HEK293 (cell line): ENCODE measurements around the gene ITGB5.

Experiments
- CTCF ChIA-PET: fragments of 350-600 bp; formaldehyde crosslinking; extraction: SDS; loops from one replicate; lab custom pipeline; 2021; ENCODE audit warnings: antibody characterized with exemption; lab: Yijun Ruan, JAX
- POLR2A ChIA-PET: fragments of 300-600 bp; formaldehyde crosslinking; extraction: SDS; loops from one replicate; lab custom pipeline; 2020; ENCODE audit warnings: antibody characterized with exemption, inconsistent platforms; lab: Yijun Ruan, JAX
- H3K27ac ChIP-seq: fragments of 200-500 bp; sonication (Bioruptor generic); 2 replicates; pipeline ENCODE4 v1.5.1; 2014; ENCODE audit warnings: low read depth, low read length, control low read depth, inconsistent platforms; ENCODE audit errors: extremely low read depth
- H3K36me3 ChIP-seq, 2 experiments: fragments of 200-500 bp in 1 of 2; sonication (Bioruptor generic) in 1 of 2; 1 replicate in 1 of 2; 2 replicates in 1 of 2; pipeline ENCODE4 v1.5.1; 2014 to 2017; ENCODE audit warnings: inconsistent platforms in 2 of 2, low read length in 2 of 2; ENCODE audit not compliant: control insufficient read depth in 2 of 2, insufficient read depth in 1 of 2
- H3K4me1 ChIP-seq: fragments of 200-500 bp; sonication (Bioruptor generic); 2 replicates; pipeline ENCODE4 v1.5.1; 2014; ENCODE audit warnings: mild to moderate bottlenecking, low read length, inconsistent platforms; ENCODE audit not compliant: control insufficient read depth, insufficient read depth
- H3K4me3 ChIP-seq: 2 replicates; pipeline ENCODE4 v1.5.1; 2011; ENCODE audit warnings: low read depth, mild to moderate bottlenecking, control low read depth, low read length, moderate library complexity
- H3K9me3 ChIP-seq: fragments of 200-500 bp; sonication (Bioruptor generic); 2 replicates; pipeline ENCODE4 v1.5.1; 2014; ENCODE audit warnings: low read depth, low read length, inconsistent platforms; ENCODE audit not compliant: control insufficient read depth, insufficient read depth
- GLIS1 ChIP-seq: fragments of 450-650 bp; formaldehyde crosslinking; IDR thresholded peaks from 2 replicates; pipeline ENCODE4 v1.5.1; 2016; ENCODE audit warnings: missing biosample characterization, missing genetic modification characterization
- KLF10 ChIP-seq: fragments of 450-650 bp; IDR thresholded peaks from 2 replicates; pipeline ENCODE4 v1.5.1; 2018; ENCODE audit warnings: missing biosample characterization, mild to moderate bottlenecking, missing genetic modification characterization
- TRIM28 ChIP-seq: IDR thresholded peaks from 2 replicates; pipeline ENCODE4 v1.6.1; 2011; ENCODE audit warnings: low read length, control low read depth, borderline replicate concordance
- ZBTB1 ChIP-seq: fragments of 450-650 bp; formaldehyde crosslinking; IDR thresholded peaks from 2 replicates; pipeline ENCODE4 v1.5.1; 2016; ENCODE audit warnings: missing biosample characterization, missing genetic modification characterization
- ZBTB8A ChIP-seq: fragments of 450-650 bp; formaldehyde crosslinking; IDR thresholded peaks from 2 replicates; pipeline ENCODE4 v1.5.1; 2016; ENCODE audit warnings: missing biosample characterization, missing genetic modification characterization
- ZIC2 ChIP-seq: fragments of 450-650 bp; formaldehyde crosslinking; IDR thresholded peaks from 2 replicates; pipeline ENCODE4 v1.5.1; 2016; ENCODE audit warnings: missing biosample characterization, missing genetic modification characterization
- ZNF202 ChIP-seq: fragments of 450-650 bp; formaldehyde crosslinking; IDR thresholded peaks from 2 replicates; pipeline ENCODE4 v1.5.1; 2016; ENCODE audit warnings: missing biosample characterization, missing genetic modification characterization, borderline replicate concordance
- ZNF266 ChIP-seq: fragments of 450-650 bp; formaldehyde crosslinking; IDR thresholded peaks from 2 replicates; pipeline ENCODE4 v1.5.1; 2016; ENCODE audit warnings: missing biosample characterization, missing genetic modification characterization, low read depth
- ZNF302 ChIP-seq: fragments of 450-650 bp; formaldehyde crosslinking; IDR thresholded peaks from 2 replicates; pipeline ENCODE4 v1.5.1; 2016; ENCODE audit warnings: missing biosample characterization, missing genetic modification characterization, low read depth
- ZNF366 ChIP-seq: fragments of 450-650 bp; formaldehyde crosslinking; conservative IDR thresholded peaks from 2 replicates; pipeline ENCODE4 v1.5.1; 2016; ENCODE audit warnings: missing biosample characterization, missing genetic modification characterization
- ZNF37A ChIP-seq: fragments of 450-650 bp; IDR thresholded peaks from 2 replicates; pipeline ENCODE4 v1.5.1; 2018; ENCODE audit warnings: missing biosample characterization, missing genetic modification characterization
- ZNF404 ChIP-seq: fragments of 450-650 bp; formaldehyde crosslinking; IDR thresholded peaks from 2 replicates; pipeline ENCODE4 v1.5.1; 2017; ENCODE audit warnings: missing biosample characterization, missing genetic modification characterization
- ZNF610 ChIP-seq: fragments of 450-650 bp; formaldehyde crosslinking; IDR thresholded peaks from 2 replicates; pipeline ENCODE4 v1.5.1; 2016; ENCODE audit warnings: missing biosample characterization, missing genetic modification characterization, borderline replicate concordance
- ZNF785 ChIP-seq: fragments of 450-650 bp; formaldehyde crosslinking; IDR thresholded peaks from 2 replicates; pipeline ENCODE4 v1.5.1; 2016; ENCODE audit warnings: missing biosample characterization, missing genetic modification characterization
- ZNF792 ChIP-seq: fragments of 450-650 bp; formaldehyde crosslinking; IDR thresholded peaks from 2 replicates; pipeline ENCODE4 v1.5.1; 2016; ENCODE audit warnings: missing biosample characterization, missing genetic modification characterization

Gene ITGB5

DNA sequence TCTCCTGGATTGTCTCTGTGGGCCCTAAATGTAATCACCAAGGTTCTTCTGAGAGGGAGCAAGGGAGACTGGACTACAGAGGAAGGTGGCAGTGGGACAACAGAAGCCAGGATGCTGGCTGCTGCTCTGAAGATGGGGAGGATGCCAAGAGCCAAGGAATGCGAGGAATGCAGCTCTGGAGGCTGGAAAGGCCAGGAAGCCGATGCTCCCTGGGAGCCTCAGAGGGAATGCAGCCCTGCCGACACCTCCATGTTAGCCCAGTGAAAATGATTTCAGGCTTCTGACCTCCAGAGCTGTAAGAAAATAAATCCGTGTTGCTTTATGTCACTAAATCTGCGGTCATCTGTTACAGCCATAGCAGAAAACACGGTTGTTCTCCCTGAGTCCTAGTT is 112.8 kb downstream of the ITGB5 start (continued):
- TF ChIP-seq ZNF404 (tag by site-specific recombination) (no peak), ZNF302 (tag by site-specific recombination) (no peak), ZNF202 (tag by site-specific recombination) (no peak), ZBTB8A (tag by site-specific recombination) (no peak)
- TF ChIP-seq, all 188 proteins: peak for 0

DNA sequence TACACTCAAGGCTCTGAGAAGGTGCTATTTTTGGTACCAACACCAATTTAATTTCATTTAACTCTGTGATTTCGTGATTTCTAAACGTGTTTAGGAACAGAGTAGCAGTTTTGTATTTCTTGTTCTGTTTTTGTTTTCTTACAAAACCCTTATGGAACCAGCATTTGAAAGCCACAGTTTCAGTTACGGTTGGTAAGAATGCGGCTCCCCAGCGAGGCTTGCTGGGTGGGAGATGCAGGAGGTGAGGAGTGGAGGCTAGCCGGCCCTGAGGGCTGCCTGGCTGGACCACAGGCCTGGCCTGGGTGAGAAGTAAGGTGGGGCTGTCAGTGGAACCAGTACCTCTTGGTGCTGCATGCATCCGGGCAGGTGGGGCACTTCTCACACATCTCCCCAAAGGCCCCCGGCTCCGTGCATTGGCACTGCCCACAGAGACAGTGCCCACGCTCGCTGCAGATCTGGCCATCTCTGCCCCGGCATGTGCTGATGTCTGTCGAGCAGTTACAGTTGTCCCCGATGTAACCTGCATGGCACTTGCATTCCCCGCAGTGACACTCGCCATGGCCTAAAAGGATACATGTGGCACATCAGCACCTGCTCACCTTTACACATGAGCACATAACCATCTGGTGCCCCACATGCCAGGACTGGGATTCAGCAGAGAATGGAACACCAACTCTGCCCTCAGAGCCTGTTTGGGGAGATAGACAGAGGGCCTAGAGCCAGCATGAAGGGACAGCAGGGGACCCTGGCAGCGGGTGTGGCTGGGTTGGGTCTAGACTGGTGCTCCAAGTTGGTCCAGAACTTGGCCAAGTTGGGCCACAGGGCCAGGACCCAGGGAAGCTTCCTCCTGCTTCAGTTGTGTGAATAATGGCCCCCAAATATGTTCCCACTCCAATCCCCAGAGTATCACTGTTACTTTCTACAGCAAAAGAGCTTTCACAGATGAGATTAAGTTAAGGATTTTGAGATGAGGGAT is 113.5 kb downstream of the ITGB5 start:
- Histone ChIP-seq H3K36me3 (peaks cover 0 to 11% of the 10 kb centered on the region in 2 experiments; a peak in 1 of 3 replicates), H3K9me3 (no peaks in the 10 kb centered on the region), H3K4me1 (peaks cover 13% of the 10 kb centered on the region; the same call in 1 of the 2 replicates), H3K27ac (no peak overlapping the region), H3K4me3 (no peak overlapping the region)
- POLR2A ChIA-PET: interaction anchor here (0.7 kb wide), 1 partner anchor 72 kb away, joined by 8 read pairs; no protein-coding TSS in a partner anchor
- TF ChIP-seq ZNF610 (tag by site-specific recombination): no peak
- TF ChIP-seq ZNF785 (tag by site-specific recombination): no peak
- no peak for TF ChIP-seq ZNF792
- no peak for TF ChIP-seq ZNF37A (tag by site-specific recombination)
- CTCF ChIA-PET: no interaction called here

DNA sequence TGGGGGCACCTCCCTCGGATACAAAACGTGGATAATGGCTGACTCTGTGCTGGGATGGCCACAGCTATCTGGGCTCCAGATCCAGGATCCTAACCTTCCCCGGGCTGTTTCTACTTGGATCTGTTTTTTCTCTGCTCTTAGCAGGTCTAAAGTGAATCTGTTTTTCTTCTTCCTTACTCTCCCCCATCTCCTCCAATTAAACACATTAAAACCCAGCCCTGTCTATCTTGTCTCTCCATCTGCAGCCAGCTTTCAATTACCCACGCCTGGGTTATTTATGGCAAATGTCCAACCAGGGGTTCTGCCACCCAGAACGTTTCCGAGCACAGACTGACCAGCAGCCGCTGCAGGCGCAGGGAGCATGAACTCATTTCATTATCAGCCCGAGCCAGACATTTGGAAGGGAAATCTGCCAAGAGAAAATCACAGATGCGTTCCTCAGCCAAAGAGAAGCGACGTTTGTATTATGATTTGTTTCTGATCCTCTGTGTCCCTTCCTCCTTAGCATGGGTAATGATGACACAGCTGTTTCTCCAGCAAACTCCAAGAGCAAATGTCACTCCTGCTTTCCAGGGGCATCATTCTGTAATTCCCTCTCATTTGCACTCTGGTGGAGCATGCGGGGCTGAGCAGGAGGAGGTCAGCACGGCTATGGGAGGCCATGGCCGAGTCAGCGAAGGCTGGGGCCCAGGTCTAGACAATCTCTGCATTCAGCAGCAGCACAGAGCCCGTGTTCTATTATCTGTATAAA is 114.9 kb downstream of the ITGB5 start:
- no peaks in the 10 kb centered on the region for H3K9me3 ChIP-seq
- no peak overlapping the region for H3K4me3 ChIP-seq
- H3K4me1 ChIP-seq: peaks cover 5% of the 10 kb centered on the region; the same call in 1 of the 2 replicates
- peaks cover 0 to 21% of the 10 kb centered on the region in 2 experiments; a peak in 2 of 3 replicates for H3K36me3 ChIP-seq
- POLR2A ChIA-PET: interaction anchor here (0.7 to 1.5 kb wide), 5 partner anchors 9 to 122 kb away, joined by 3 to 8 read pairs (median 5); partner anchors contain the start of gene ITGB5
- TF ChIP-seq ZIC2 (0 out of 2 replicates have a peak, but pooled peaks have one; percentile 31), TRIM28 (peak; percentile 79; the same call in 1 of the 2 replicates), KLF10 (tag by site-specific recombination) (no peak), GLIS1 (tag by site-specific recombination) (peak; percentile 58), ZNF366 (tag by site-specific recombination) (0 out of 2 replicates have a peak, but pooled peaks have one; percentile 13)
- H3K27ac ChIP-seq: no peak overlapping the region
- CTCF ChIA-PET: interaction anchor here (0.5 to 4.4 kb wide), 4 partner anchors 11 to 129 kb away, joined by 4 to 28 read pairs (median 16); no protein-coding TSS in a partner anchor

DNA sequence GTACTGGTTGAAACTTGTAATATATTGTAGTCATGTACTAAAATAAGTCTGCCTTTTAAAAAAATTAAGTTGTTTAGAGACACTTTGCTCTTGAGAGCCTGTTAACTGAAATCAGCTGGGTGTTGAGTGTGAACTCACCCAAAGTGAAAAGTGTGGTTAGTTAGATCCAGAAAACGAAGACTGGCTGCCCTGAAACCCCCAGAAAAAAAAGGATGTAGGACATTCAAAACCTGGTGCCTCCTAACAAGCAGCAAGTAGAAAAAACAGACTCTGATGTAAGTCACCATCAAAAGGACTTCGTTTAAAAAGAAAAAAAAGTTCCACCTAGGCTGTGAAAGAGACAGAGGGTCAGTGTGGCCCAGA is 116.1 kb downstream of the ITGB5 start:
- peaks cover 0 to 29% of the 10 kb centered on the region in 2 experiments; a peak in 2 of 3 replicates for H3K36me3 ChIP-seq

More for the DNA sequence above, 116.1 kb downstream of the ITGB5 start:
- TF ChIP-seq ZNF266 (tag by site-specific recombination) (no peak), ZBTB1 (no peak)
- TF ChIP-seq, all 188 proteins: peak for 0
- 0 out of 2 replicates have a peak, but pooled peaks cover 5% of the 10 kb centered on the region for H3K4me1 ChIP-seq
- no peak overlapping the region for H3K27ac ChIP-seq
- no peak overlapping the region for H3K4me3 ChIP-seq
- ChIA-PET POLR2A (interaction anchor here (0.6 to 0.7 kb wide), 2 partner anchors 10 to 38 kb away, joined by 3 read pairs; no protein-coding TSS in a partner anchor), CTCF (interaction anchor here (1.2 to 4.4 kb wide), 4 partner anchors 9 to 130 kb away, joined by 3 to 28 read pairs (median 14); no protein-coding TSS in a partner anchor)
- H3K9me3 ChIP-seq: no peaks in the 10 kb centered on the region
